ENCODE results near the gene SLC18A2.

The SLC18A2 gene

DNA sequence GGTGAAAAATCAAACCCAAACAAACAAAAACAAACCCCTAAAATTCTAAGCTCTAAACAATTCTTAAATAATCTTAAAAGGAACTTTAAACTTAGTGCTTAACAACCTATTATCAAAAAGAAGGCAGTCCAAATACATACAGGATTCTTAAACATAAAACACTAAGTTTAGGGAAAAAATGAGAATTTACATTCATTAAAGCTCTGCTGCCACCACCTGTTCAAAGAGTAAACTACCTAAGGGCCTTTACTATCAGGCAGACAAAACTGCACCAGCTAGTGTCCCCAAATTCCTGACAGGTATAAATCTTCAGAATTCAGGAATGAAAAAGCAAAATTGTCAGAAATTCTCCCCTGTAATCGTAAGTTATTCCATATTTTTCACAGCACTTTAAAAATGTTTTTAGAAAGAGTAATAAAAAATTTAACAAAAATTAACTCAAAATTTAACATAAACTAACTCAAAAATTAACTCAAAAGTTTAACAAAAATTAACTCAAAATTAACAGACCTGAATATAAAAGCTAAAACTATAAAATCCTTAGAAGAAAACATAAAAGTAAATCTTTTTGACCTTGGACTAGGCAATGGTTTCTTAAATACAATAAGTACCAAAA lies 79.2 kb downstream of the SLC18A2 start:
- DNase-seq, result peak in 1 of 2 experiments; percentile 43

DNA sequence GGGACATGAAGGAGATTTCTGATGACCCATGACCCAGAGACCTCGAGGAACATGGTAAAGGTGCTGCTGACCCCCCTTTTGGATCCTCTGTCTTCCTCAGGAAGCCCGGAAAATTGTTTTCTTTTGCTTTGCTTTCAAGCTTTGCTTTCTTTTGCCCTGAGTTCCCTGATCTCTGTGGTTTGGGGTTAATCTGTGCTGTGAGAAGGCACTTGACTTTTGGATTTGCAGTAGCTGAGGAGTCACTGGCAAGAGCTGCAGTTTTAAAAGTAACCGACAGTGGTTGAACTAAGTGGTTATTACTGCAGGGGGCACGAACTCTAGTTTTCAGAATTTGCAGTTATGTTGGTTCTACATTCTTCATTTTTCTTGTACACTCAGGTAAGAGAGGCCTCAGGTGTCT lies 81.3 kb downstream of the SLC18A2 start:
- no peak for DNase-seq

DNA sequence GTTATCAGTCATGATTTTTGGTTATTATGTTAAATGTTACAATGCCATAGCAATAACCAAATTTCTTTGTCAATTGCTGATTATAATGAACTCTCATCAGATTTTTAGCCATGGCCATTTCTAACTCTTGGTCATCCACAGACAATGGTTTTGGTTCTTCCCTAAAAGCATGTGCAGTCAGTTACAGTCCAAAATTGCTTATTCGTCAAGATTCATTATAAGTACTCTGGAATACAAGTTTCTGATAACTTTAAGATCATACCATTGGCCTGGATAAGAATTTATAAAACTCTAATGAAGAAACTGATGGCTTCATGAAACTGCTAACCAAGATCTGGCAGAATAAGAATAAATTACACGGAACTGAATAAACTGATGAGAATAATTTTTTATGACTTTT lies 83.5 kb downstream of the SLC18A2 start:
- no peak for DNase-seq

DNA sequence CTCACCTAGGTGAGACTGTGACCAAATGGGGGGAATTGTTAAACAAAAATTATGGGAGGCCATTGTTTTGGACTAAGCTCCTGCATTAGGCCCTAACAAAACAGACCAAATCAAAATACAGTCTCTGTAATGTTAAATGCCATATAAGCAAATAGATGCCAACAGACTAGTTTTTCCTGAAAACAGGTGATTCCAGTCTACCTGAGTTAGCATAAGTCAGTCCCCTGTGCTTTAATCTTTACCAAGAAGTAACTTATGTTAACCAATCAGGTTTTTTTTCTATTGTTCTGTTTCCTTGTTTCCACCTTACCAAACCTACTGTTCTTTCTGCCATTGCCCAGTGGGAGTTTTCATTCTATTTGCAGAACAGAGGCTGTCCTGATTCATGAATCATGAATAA lies 86.3 kb downstream of the SLC18A2 start:
- DNase-seq, result no peak
